ENCODE data around the gene PSEN1.

- no peak for TF ChIP-seq MAFK (IDR thresholded peaks at IDR 0.05; ENCODE audit: partially characterized antibody)
- no peak for TF ChIP-seq POLR2A (IDR thresholded peaks at IDR 0.05; ENCODE audit: low read length)
- TF ChIP-seq MAX (IDR thresholded peaks at IDR 0.05), result no peak
- TF ChIP-seq CTCF (IDR thresholded peaks at IDR 0.05), result no peak
- no peak for TF ChIP-seq POLR2AphosphoS2 (conservative IDR thresholded peaks at IDR 0.05; ENCODE audit: low read length)
Observed at GRCh38 chr14:73091044-73091443, 45.3 kb upstream of the PSEN1 start.
